HG03064 (cell line): ENCODE results near the gene PROM1.

Source experiments
- ATAC-seq: cut with Tn5 transposase; IDR thresholded peaks from one replicate; pipeline ENCODE4 v1.9.1; 2021; ENCODE audit warnings: low read depth; ENCODE audit not compliant: unreplicated experiment

Gene PROM1

DNA sequence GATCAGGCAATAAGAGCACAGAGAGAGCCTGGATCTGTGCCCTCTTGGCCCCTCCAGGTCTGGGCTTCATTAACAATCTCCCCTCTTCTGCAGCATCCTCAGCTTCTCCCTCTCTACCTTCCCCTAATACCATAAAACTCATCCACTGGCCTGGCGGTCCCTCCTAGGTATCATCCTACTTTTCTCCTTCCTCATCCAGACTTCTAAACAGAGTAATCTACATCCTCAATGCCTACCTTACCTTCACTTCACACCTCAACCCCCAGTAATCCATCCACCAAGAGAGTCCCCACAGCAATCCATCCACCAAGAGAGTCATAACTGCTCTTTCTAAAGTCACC is 162.3 kb downstream of the PROM1 start:
- ATAC-seq: no peak

DNA sequence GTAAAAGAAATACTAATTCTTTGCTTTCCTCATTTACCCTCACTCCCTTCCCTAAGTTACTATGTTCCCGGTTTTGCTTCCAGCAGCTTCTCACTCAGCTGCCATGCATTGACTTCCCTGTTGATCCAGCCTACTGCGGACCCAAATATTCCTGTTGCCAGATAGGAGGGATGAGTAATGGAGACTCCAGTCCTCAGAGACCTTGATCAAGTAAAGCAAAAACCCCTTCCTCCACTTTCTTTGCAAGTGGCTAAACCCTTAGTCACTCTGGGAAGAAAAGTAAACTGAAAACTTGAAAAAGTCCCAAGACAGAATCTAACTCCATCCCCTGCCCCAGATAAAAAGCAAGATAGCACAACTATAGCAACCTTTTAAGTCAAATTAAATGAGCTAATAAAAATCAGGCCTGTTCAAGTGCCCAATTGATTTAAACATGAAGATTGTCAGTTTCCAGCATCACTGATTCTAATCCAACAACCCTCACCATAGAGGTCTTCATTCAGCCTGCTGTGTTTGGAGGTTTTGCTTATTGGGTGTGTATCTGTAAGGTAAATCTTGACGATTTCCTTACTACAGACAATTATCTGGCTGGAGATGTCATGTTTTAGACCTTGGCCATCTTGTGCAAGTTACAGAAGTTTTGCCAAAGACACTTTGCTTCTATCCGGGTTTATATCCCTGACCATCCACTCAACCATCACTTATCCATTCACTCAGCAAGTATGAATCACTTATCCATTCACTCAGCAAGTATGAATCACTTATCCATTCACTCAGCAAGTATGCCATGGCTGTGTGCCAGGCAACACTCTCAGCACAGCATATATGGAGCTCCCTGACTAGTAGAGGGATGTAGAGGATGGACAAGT is 162.9 kb downstream of the PROM1 start:
- no peak for ATAC-seq

DNA sequence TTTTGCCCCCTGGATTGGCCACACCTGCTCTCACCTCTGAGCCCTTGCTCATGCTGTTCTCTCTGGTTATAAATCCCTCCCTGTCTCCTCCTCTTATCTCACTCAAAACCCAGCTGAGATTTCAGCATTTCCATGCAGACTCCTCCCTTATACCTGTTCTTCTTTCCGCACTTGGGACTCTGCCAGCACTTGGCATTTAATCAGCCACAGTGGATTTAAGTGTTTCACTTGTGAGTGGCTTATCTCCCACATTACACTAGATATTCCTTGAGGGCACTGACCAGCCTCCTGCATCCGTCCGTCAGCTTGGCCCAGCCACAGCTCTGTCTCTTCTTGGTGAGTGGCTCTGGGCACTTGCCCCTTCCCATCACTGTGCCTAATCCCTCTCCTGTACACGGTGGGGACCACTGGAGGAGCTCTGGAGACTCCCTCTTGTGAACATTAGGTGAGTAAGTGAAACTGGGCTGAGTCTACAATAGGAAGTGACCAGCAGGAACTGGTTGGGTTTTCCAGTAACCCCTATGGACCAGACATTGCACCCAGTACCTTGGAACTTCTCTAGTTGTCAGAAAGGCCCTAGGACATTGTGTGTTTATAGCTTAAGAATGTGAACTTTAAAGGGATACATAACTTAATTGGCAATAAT is 165.2 kb downstream of the PROM1 start:
- ATAC-seq: no peak
